SK-N-SH (cell line): ENCODE measurements around the gene UHMK1. TPM values are rescaled to one million over a fixed set of nuclear protein-coding genes. Genes with fewer than 3 reads are reported as not detected.

Experiments
- CTCF ChIA-PET: fragments of 300-600, 350-600 bp; formaldehyde crosslinking; extraction: SDS; loops from one replicate; lab custom pipeline; 2021; lab: Yijun Ruan, JAX
- POLR2A ChIA-PET: fragments of 350-600 bp; sonication (Branson Sonifier 250); formaldehyde crosslinking; extraction: SDS; loops from one replicate; lab custom pipeline; 2020; ENCODE audit warnings: antibody characterized with exemption, inconsistent platforms; lab: Yijun Ruan, JAX
- DNase-seq: peaks from one replicate; pipeline ENCODE4 v3.0.0; 2012
- H2AFZ ChIP-seq: fragments of 200-600 bp; sonication (generic); 2 replicates; pipeline ENCODE4 v1.8.1; 2016; ENCODE audit warnings: antibody characterized with exemption, mild to moderate bottlenecking, low read depth
- H3F3A ChIP-seq: fragments of 200-600 bp; sonication (generic); replicated peaks from 2 replicates; pipeline ENCODE3; 2016; ENCODE audit warnings: antibody characterized with exemption, mild to moderate bottlenecking; ENCODE audit not compliant: insufficient read depth
- H3K27ac ChIP-seq, 2 experiments: fragments of 200-500 bp in 1 of 2; fragments of 200-600 bp in 1 of 2; sonication (Bioruptor generic) in 1 of 2; sonication (generic), shearing (Covaris generic) in 1 of 2; 2 replicates each; pipeline versions ENCODE4 v1.5.1 to v1.6.1; 2014 to 2016; ENCODE audit warnings: low read depth in 2 of 2, inconsistent platforms in 1 of 2, low read length in 1 of 2, mild to moderate bottlenecking in 1 of 2, mixed read lengths in 1 of 2
- H3K27me3 ChIP-seq: fragments of 200-600 bp; sonication (generic), shearing (Covaris generic); 2 replicates; pipeline ENCODE4 v1.6.1; 2016; ENCODE audit warnings: mixed run types; ENCODE audit not compliant: insufficient read depth
- H3K36me3 ChIP-seq, 2 experiments: fragments of 200-500 bp in 1 of 2; fragments of 200-600 bp in 1 of 2; sonication (Bioruptor generic) in 1 of 2; sonication (generic) in 1 of 2; replicated peaks in 1 of 2; 2 replicates each; pipeline versions ENCODE3 to v1.5.1; 2014 to 2016; ENCODE audit warnings: low read length in 1 of 2, mild to moderate bottlenecking in 1 of 2; ENCODE audit not compliant: insufficient read depth in 2 of 2, control insufficient read depth in 1 of 2
- H3K4me1 ChIP-seq, 2 experiments: fragments of 200-500 bp in 1 of 2; fragments of 200-600 bp in 1 of 2; sonication (Bioruptor generic) in 1 of 2; sonication (generic), shearing (Covaris generic) in 1 of 2; 2 replicates each; pipeline versions ENCODE4 v1.5.1 to v1.6.1; 2014 to 2016; ENCODE audit warnings: low read depth in 1 of 2, low read length in 1 of 2, mixed run types in 1 of 2; ENCODE audit not compliant: insufficient read depth in 2 of 2, control insufficient read depth in 1 of 2
- H3K4me2 ChIP-seq: fragments of 200-600 bp; sonication (generic), shearing (Covaris generic); 2 replicates; pipeline ENCODE4 v1.6.1; 2017; ENCODE audit warnings: mixed run types
- H3K4me3 ChIP-seq, 2 experiments: fragments of 200-500 bp in 1 of 2; fragments of 200-600 bp in 1 of 2; sonication (Bioruptor generic) in 1 of 2; sonication (generic), shearing (Covaris generic) in 1 of 2; 2 replicates each; pipeline versions ENCODE4 v1.5.1 to v1.8.1; 2014 to 2016; ENCODE audit warnings: low read depth in 2 of 2, inconsistent platforms in 1 of 2, low read length in 1 of 2, mild to moderate bottlenecking in 1 of 2, mixed read lengths in 1 of 2, moderate library complexity in 1 of 2
- H3K79me2 ChIP-seq: fragments of 200-600 bp; sonication (generic); 2 replicates; pipeline ENCODE4 v1.8.1; 2017; ENCODE audit warnings: mild to moderate bottlenecking; ENCODE audit not compliant: insufficient read depth
- H3K9ac ChIP-seq: fragments of 200-600 bp; sonication (generic); 2 replicates; pipeline ENCODE4 v1.6.1; 2017; ENCODE audit warnings: mixed run types
- H3K9me2 ChIP-seq: fragments of 200-600 bp; sonication (generic); 2 replicates; pipeline ENCODE4 v1.6.1; 2017; ENCODE audit warnings: mixed run types
- H3K9me3 ChIP-seq: fragments of 200-600 bp; sonication (generic); 2 replicates; pipeline ENCODE4 v1.6.1; 2017; ENCODE audit warnings: mixed run types, mild to moderate bottlenecking, moderate library complexity
- H4K20me1 ChIP-seq: fragments of 200-600 bp; sonication (generic); 2 replicates; pipeline ENCODE4 v1.6.1; 2017; ENCODE audit warnings: mild to moderate bottlenecking, mixed run types; ENCODE audit not compliant: insufficient read depth
- CHD2 ChIP-seq: fragments of 150-350 bp; IDR thresholded peaks from 2 replicates; pipeline ENCODE4 v1.6.1; 2018; ENCODE audit warnings: low read length; ENCODE audit not compliant: partially characterized antibody
- ELF1 ChIP-seq: IDR thresholded peaks from 2 replicates; pipeline ENCODE4 v1.4.0; 2012
- EP300 ChIP-seq, 2 experiments: IDR thresholded peaks; 2 replicates each; pipeline versions ENCODE4 v1.4.0 to v1.6.1; 2012; ENCODE audit warnings: borderline replicate concordance in 1 of 2, low read depth in 1 of 2, low read length in 1 of 2
- FOSL2 ChIP-seq: IDR thresholded peaks from 2 replicates; pipeline ENCODE4 v1.4.0; 2012; ENCODE audit warnings: low read depth, mild to moderate bottlenecking, moderate library complexity, borderline replicate concordance
- GABPA ChIP-seq: IDR thresholded peaks from 2 replicates; pipeline ENCODE4 v1.4.0; 2012; ENCODE audit warnings: low read depth, mild to moderate bottlenecking
- IRF3 ChIP-seq: fragments of 150-350 bp; IDR thresholded peaks from 2 replicates; pipeline ENCODE4 v1.6.1; 2016; ENCODE audit warnings: mild to moderate bottlenecking, low read depth, low read length
- JUND ChIP-seq: IDR thresholded peaks from 2 replicates; pipeline ENCODE4 v1.4.0; 2012
- MEF2A ChIP-seq: IDR thresholded peaks from 2 replicates; pipeline ENCODE4 v1.4.0; 2012; ENCODE audit warnings: low read depth, borderline replicate concordance
- PBX3 ChIP-seq: IDR thresholded peaks from 2 replicates; pipeline ENCODE4; 2012
- POLR2AphosphoS5 ChIP-seq: IDR thresholded peaks from 2 replicates; pipeline ENCODE4 v1.6.1; 2012; ENCODE audit warnings: low read depth, low read length
- RCOR1 ChIP-seq: fragments of 150-350 bp; IDR thresholded peaks from 2 replicates; pipeline ENCODE4 v1.6.1; 2017; ENCODE audit warnings: antibody characterized with exemption, low read length
- SIN3A ChIP-seq: IDR thresholded peaks from 2 replicates; pipeline ENCODE4 v1.6.1; 2012; ENCODE audit warnings: low read depth, mild to moderate bottlenecking, low read length, moderate library complexity, borderline replicate concordance
- SMC3 ChIP-seq: IDR thresholded peaks from 2 replicates; pipeline ENCODE4 v1.6.1; 2012; ENCODE audit warnings: low read depth, low read length, improper control_type of control experiment
- TAF1 ChIP-seq: IDR thresholded peaks from 2 replicates; pipeline ENCODE4 v1.6.1; 2012; ENCODE audit warnings: low read depth, mild to moderate bottlenecking, low read length, moderate library complexity, borderline replicate concordance
- TCF12 ChIP-seq: IDR thresholded peaks from 2 replicates; pipeline ENCODE4 v1.4.0; 2012
- YY1 ChIP-seq: IDR thresholded peaks from 2 replicates; pipeline ENCODE4 v1.4.0; 2012; ENCODE audit warnings: low read depth, mild to moderate bottlenecking
- WGBS: methylation state at CpG from one replicate; pipeline ENCODE4 v1.1.6; 2017; ENCODE audit warnings: low lambda C conversion rate; 5-methylcytosine and 5-hydroxymethylcytosine counted together
- polyA plus RNA-seq, 3 experiments: library from polyadenylated mRNA; depleted of rRNA; stranded (reverse); fragments of >200 nt; gene quantifications; 2 replicates each; pipeline ENCODE4 v1.2.3, GENCODE V29; 2012

Gene UHMK1
- polyA plus RNA-seq, 1 of the 3 experiments (the other 2 are of a cell fraction): 7.4 TPM

GRCh38 chr1:162535501-162535900 is 37.9 kb downstream of the UHMK1 start (continued):
- no peak for TF ChIP-seq IRF3
- no peak for TF ChIP-seq POLR2AphosphoS5
- no peak for TF ChIP-seq ELF1
- TF ChIP-seq SMC3: no peak
- TF ChIP-seq TAF1: no peak
- no peak for TF ChIP-seq MEF2A
- no peak for TF ChIP-seq CHD2

GRCh38 chr1:162536511-162536910 is 38.9 kb downstream of the UHMK1 start:
- no peak overlapping the region for H3K4me3 ChIP-seq
- CTCF ChIA-PET: interaction anchor here (2.4 kb wide), 1 partner anchor 9 kb away, joined by 7 read pairs; no protein-coding TSS in a partner anchor
- H3K27me3 ChIP-seq: no peaks in the 10 kb centered on the region
- H3F3A ChIP-seq: peaks cover 52% of the 10 kb centered on the region
- H3K27ac ChIP-seq: peak overlapping the region in 1 of 2 experiments; percentile 91; a peak in 2 of 4 replicates
- H3K9ac ChIP-seq: no peak overlapping the region
- H3K9me3 ChIP-seq: no peaks in the 10 kb centered on the region
- POLR2A ChIA-PET: interaction anchor here (0.7 kb wide), 1 partner anchor 124 kb away, joined by 3 read pairs; no protein-coding TSS in a partner anchor
- no peak for DNase-seq
- no peak overlapping the region for H2AFZ ChIP-seq
- WGBS: 89% methylated on average over 2 of the region's 2 CpGs
- no peaks in the 10 kb centered on the region for H3K36me3 ChIP-seq
- no peak overlapping the region for H3K4me2 ChIP-seq
- no peaks in the 10 kb centered on the region for H3K79me2 ChIP-seq
- TF ChIP-seq FOSL2 (peak; percentile 43; the same call in 1 of the 2 replicates), JUND (peak; percentile 14; the same call in 1 of the 2 replicates), POLR2AphosphoS5 (no peak), EP300 (IDR thresholded peaks at IDR 0.05; ENCODE audit: borderline replicate concordance in 1 of 2, low read depth in 1 of 2, low read length in 1 of 2) (no peak), GABPA (no peak), YY1 (peak; percentile 75; the same call in 1 of the 2 replicates), RCOR1 (no peak), SMC3 (no peak), SIN3A (no peak), PBX3 (peak; percentile 50), TCF12 (peak; percentile 48)
- H4K20me1 ChIP-seq: no peaks in the 10 kb centered on the region
- no peaks in the 10 kb centered on the region for H3K9me2 ChIP-seq
- H3K4me1 ChIP-seq: peaks cover 0 to 14% of the 10 kb centered on the region in 2 experiments; a peak in 3 of 4 replicates
